Glutamatergic neuron (in vitro differentiated cells): ENCODE results near the gene RAD51B. TPM values are rescaled to one million over a fixed set of nuclear protein-coding genes. Genes with fewer than 3 reads are reported as not detected.

Experiments used
- DNase-seq: peaks from one replicate; pipeline ENCODE4 v3.0.0; 2022
- H3K27ac Mint-ChIP-seq: one replicate; pipeline ENCODE4 v1.8.0; 2020; ENCODE audit warnings: mild to moderate bottlenecking, mixed read lengths, inconsistent platforms; ENCODE audit not compliant: unreplicated experiment
- H3K27me3 Mint-ChIP-seq: one replicate; pipeline ENCODE4 v1.8.0; 2020; ENCODE audit warnings: mild to moderate bottlenecking, moderate library complexity, mixed read lengths, inconsistent platforms; ENCODE audit not compliant: unreplicated experiment
- H3K36me3 Mint-ChIP-seq: one replicate; pipeline ENCODE4 v1.8.0; 2020; ENCODE audit warnings: mild to moderate bottlenecking, mixed read lengths, inconsistent platforms; ENCODE audit not compliant: unreplicated experiment
- H3K4me1 Mint-ChIP-seq: one replicate; pipeline ENCODE4 v1.8.0; 2020; ENCODE audit warnings: mild to moderate bottlenecking, low read depth, mixed read lengths, inconsistent platforms; ENCODE audit not compliant: unreplicated experiment
- H3K4me3 Mint-ChIP-seq: one replicate; pipeline ENCODE4 v1.8.0; 2020; ENCODE audit warnings: mild to moderate bottlenecking, mixed read lengths, inconsistent platforms; ENCODE audit not compliant: unreplicated experiment
- H3K9me3 Mint-ChIP-seq: one replicate; pipeline ENCODE4 v1.8.0; 2020; ENCODE audit warnings: mild to moderate bottlenecking, moderate library complexity, mixed read lengths, inconsistent platforms; ENCODE audit not compliant: unreplicated experiment
- total RNA-seq: library from RNA; stranded (reverse); fragmentation: NEBNext Ultra II Directional; extraction: Animal tissue kit (Norgen Biotek cat#: 25700); gene quantifications from one replicate; pipeline ENCODE4 v1.2.1, GENCODE V29; 2021; ENCODE audit not compliant: unreplicated experiment
- TF ChIP-seq, protein P1 (sequence below): fragments of 200-600 bp; sonication (generic); IDR thresholded peaks from one replicate; pipeline ENCODE4 v1.5.0; 2021; ENCODE audit not compliant: partially characterized antibody, unreplicated experiment

RAD51B gene
- total RNA-seq, 1 donor from 2014 or later: 9.7 TPM

DNA sequence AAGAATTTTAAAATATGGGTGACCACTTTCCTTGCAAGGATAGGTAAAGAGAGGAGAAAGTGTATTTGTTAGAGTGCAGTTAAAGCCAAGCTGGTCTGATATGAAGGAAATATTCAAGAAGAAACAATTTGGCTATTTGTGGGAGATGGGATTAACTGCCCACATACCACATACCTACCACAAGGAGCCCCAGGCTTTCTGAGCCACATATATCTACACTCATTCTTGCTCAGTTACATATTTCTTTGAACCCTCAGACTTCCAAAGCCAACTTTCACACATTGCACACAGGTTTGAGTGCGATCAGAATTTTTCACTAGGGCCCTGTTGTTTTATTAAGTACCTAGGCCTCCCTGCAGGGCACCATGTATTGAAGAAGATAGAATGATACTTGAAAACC is 643.1 kb downstream of the RAD51B start:
- Mint-ChIP-seq H3K9me3 (no peaks in the 10 kb centered on the region), H3K4me1 (peaks cover 2% of the 10 kb centered on the region)

DNA sequence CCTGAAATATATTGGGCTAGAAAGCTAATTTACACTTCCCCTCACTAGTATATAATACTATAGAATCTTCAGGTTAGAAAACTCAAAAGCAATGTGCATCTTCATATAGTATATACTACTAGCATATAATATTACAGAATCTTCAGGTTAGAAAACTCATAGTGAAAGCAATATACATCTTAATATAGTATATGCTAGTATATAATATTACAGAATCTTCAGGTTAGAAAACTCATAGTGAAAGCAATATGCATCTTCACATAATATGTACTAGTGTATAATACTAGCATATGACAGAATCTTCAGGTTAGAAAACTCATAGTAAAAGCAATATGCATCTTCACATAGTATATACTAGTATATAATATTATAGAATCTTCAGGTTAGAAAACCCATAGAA is 643.7 kb downstream of the RAD51B start:
- H3K4me3 Mint-ChIP-seq: no peak overlapping the region
- no peaks in the 10 kb centered on the region for H3K36me3 Mint-ChIP-seq
- H3K4me1 Mint-ChIP-seq: peaks cover 2% of the 10 kb centered on the region
- H3K27me3 Mint-ChIP-seq: peaks cover 2% of the 10 kb centered on the region
- TF ChIP-seq, protein P1, sequence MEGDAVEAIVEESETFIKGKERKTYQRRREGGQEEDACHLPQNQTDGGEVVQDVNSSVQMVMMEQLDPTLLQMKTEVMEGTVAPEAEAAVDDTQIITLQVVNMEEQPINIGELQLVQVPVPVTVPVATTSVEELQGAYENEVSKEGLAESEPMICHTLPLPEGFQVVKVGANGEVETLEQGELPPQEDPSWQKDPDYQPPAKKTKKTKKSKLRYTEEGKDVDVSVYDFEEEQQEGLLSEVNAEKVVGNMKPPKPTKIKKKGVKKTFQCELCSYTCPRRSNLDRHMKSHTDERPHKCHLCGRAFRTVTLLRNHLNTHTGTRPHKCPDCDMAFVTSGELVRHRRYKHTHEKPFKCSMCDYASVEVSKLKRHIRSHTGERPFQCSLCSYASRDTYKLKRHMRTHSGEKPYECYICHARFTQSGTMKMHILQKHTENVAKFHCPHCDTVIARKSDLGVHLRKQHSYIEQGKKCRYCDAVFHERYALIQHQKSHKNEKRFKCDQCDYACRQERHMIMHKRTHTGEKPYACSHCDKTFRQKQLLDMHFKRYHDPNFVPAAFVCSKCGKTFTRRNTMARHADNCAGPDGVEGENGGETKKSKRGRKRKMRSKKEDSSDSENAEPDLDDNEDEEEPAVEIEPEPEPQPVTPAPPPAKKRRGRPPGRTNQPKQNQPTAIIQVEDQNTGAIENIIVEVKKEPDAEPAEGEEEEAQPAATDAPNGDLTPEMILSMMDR: no peak
- H3K27ac Mint-ChIP-seq: no peak overlapping the region
- no peaks in the 10 kb centered on the region for H3K9me3 Mint-ChIP-seq
- DNase-seq: no peak

More for the DNA sequence above, 643.1 kb downstream of the RAD51B start:
- TF ChIP-seq, protein P1: no peak
- H3K27ac Mint-ChIP-seq: no peak overlapping the region
- no peaks in the 10 kb centered on the region for H3K36me3 Mint-ChIP-seq
- no peak overlapping the region for H3K4me3 Mint-ChIP-seq
- DNase-seq: no peak
- peaks cover 2% of the 10 kb centered on the region for H3K27me3 Mint-ChIP-seq

DNA sequence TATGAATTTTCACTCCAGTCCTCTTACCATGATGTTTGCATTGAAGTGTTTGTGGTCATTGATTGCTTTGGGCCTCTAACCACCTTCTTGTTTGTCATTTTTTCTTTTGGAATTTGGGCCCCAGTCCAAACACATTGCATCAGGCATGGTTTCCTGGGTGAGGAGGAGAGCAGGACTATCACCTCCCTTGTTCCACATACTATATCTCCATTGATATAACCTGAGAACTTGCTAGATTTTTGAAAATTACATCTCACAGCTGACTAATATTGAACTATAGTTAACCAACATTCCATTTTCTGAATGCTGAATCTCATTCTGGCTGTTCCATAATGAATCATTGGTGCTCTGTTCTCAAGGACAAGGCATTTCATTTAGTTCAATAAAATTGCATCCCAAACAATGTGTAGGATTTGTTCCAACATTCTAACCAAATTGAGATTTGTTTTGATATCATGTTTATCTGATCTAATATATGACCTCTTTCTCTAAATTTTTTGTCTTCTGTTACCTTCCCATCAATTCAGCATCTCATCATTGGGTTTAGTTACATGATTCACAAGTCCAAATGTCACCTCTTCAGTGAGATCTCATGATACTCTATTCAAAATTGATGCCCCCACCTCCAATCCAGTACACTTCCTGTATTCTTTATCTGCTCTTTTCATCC is 644.3 kb downstream of the RAD51B start:
- Mint-ChIP-seq H3K27me3 (peaks cover 2% of the 10 kb centered on the region), H3K36me3 (no peaks in the 10 kb centered on the region), H3K4me3 (no peak overlapping the region), H3K9me3 (no peaks in the 10 kb centered on the region), H3K27ac (no peak overlapping the region), H3K4me1 (peaks cover under 1% of the 10 kb centered on the region)
- TF ChIP-seq, protein P1: no peak
- DNase-seq: no peak

DNA sequence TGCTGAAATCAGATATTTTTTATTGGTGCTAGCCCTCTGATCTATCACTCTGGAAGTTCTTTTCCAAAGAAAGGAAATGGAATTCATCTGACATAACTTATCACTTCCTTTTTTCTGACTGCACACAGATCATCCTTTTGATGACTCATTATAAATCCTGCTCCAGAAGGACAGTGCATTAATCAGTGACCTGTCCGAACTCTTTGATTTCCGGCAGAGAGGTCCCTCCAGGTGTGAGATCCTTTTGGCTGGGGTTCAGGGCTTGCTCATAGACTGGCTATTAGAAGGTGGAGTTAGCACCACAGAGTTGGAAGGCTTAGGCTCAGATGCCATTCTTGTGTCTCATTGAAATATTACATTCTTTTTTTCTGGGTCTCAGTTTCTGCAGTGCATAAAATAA is 645.1 kb downstream of the RAD51B start:
- Mint-ChIP-seq H3K27ac (no peak overlapping the region), H3K4me3 (no peak overlapping the region), H3K27me3 (peaks cover 2% of the 10 kb centered on the region), H3K36me3 (no peaks in the 10 kb centered on the region), H3K9me3 (no peaks in the 10 kb centered on the region), H3K4me1 (no peaks in the 10 kb centered on the region)
- DNase-seq: no peak
- TF ChIP-seq, protein P1: no peak

DNA sequence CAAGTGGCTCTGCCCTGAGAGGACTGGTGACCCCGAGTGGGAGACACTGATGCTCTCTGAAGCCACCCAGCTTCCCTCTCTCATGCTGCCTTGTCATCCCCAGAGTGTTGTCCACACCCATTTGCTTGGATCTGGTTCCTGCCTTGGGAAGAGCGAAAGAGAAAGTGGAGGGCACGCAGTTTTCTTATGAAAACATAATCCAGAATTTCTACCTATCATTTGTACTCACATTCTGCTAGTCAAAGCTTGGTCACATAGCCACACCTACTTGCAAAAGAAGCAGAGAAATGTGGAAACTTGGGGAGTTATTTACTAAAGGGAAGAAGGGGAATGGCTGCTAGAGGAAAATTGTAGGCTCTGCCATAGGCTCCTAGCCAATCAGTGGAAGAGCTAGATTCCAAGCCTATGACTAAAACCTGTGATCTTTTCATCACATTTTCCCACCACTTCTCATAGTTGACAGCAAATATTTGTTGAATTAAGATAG is 647.0 kb downstream of the RAD51B start:
- no peak for DNase-seq
- H3K27me3 Mint-ChIP-seq: peaks cover 2% of the 10 kb centered on the region
- H3K4me3 Mint-ChIP-seq: no peak overlapping the region
- no peak overlapping the region for H3K27ac Mint-ChIP-seq
- H3K9me3 Mint-ChIP-seq: no peaks in the 10 kb centered on the region
- no peaks in the 10 kb centered on the region for H3K4me1 Mint-ChIP-seq
- H3K36me3 Mint-ChIP-seq: no peaks in the 10 kb centered on the region
- TF ChIP-seq, protein P1: no peak
